ENCODE data around the gene COLEC12. TPM values are rescaled to one million over a fixed set of nuclear protein-coding genes. Genes with fewer than 3 reads are reported as not detected.

Gene COLEC12
- total and polyA plus RNA-seq, 10 of the 15 experiments (the other 5 are each of a cell fraction or from before 2014, with no cell fraction given), result 0.04 to 0.05 TPM; not detected in 8

- Histone ChIP-seq H3K9me3 (replicated peaks; ENCODE audit: control insufficient read depth, insufficient read depth, low read length) (no peaks in the 10 kb centered on the region), H3K79me2 (ENCODE audit: control insufficient read depth, insufficient read depth, low read length) (no peaks in the 10 kb centered on the region), H3K27ac (ENCODE audit: control insufficient read depth, insufficient read depth) (no peak overlapping the region), H2AFZ (ENCODE audit: control insufficient read depth, low read depth, low read length) (no peak overlapping the region), H3K9ac (ENCODE audit: control insufficient read depth, insufficient read depth, low read length) (no peak overlapping the region), H3K4me3 (no peak overlapping the region), H3K36me3 (ENCODE audit: control insufficient read depth in 2 of 2, insufficient read depth in 2 of 2, low read length in 1 of 2) (no peaks in the 10 kb centered on the region), H3K4me2 (ENCODE audit: control insufficient read depth, insufficient read depth) (no peak overlapping the region), H4K20me1 (ENCODE audit: control insufficient read depth, insufficient read depth) (no peaks in the 10 kb centered on the region), H3K27me3 (replicated peaks in 1 of 2; ENCODE audit: control insufficient read depth in 2 of 2, insufficient read depth in 2 of 2, low read length in 1 of 2) (no peaks in the 10 kb centered on the region; a peak in 1 of 4 replicates), H3K4me1 (ENCODE audit: control insufficient read depth, insufficient read depth, low read length) (no peaks in the 10 kb centered on the region)
- in situ Hi-C loops (cut with MboI) (no loop called here), intact Hi-C loops (cut with micrococcal nuclease; ENCODE audit: unreplicated experiment) (no loop called here)
- DNase-seq (ENCODE audit: low read depth, low spot score), result no peak
- WGBS (ENCODE audit: insufficient coverage, insufficient replicate concordance, low lambda C conversion rate, missing lambda C conversion rate), result 6% methylated on average over 2 of the region's 2 CpGs
- no peak for FAIRE-seq
- TF ChIP-seq CHD4 (IDR thresholded peaks at IDR 0.05), result no peak
- TF ChIP-seq ETV6 (conservative IDR thresholded peaks at IDR 0.05 in 1 of 2, IDR thresholded peaks at IDR 0.05 in 1 of 2; ENCODE audit: borderline replicate concordance in 1 of 2, low read depth in 1 of 2), result no peak
- no peak for TF ChIP-seq IKZF2 (IDR thresholded peaks at IDR 0.05)
- TF ChIP-seq EP300 (IDR thresholded peaks at IDR 0.05; ENCODE audit: borderline replicate concordance in 1 of 2, control insufficient read depth in 1 of 2, low read depth in 2 of 2, low read length in 2 of 2), result no peak
- TF ChIP-seq CEBPZ (IDR thresholded peaks at IDR 0.05; ENCODE audit: low read depth, low read length), result no peak
- no peak for TF ChIP-seq CBX5 (IDR thresholded peaks at IDR 0.05; ENCODE audit: low read depth)
- TF ChIP-seq IRF4 (IDR thresholded peaks at IDR 0.05; ENCODE audit: low read depth, low read length), result no peak
- TF ChIP-seq STAT3 (IDR thresholded peaks at IDR 0.05; ENCODE audit: low read depth, low read length), result no peak
- TF ChIP-seq NR2F1 (conservative IDR thresholded peaks at IDR 0.05), result no peak
- TF ChIP-seq DPF2 (IDR thresholded peaks at IDR 0.05), result no peak
- no peak for TF ChIP-seq ZBTB40 (IDR thresholded peaks at IDR 0.05; ENCODE audit: borderline replicate concordance)
- SMC1A ChIA-PET (ENCODE audit: uncharacterized antibody, unreplicated experiment), result no interaction called here
- RAD21 ChIA-PET (ENCODE audit: unreplicated experiment), result no interaction called here
- CTCF ChIA-PET, result interaction anchor here (0.6 kb wide), 1 partner anchor 270 kb away, joined by 3 read pairs; no protein-coding TSS in a partner anchor
- BruUV-seq (replicated peaks), result no TSS peak
- POLR2A ChIA-PET, result no interaction called here
- ATAC-seq, result no peak
These were observed 61.9 kb downstream of the COLEC12 start for GRCh38 chr18:438571-438970.

Data from GM12878 (cell line).